ENCODE results near the gene BRME1.

The BRME1 gene

DNA sequence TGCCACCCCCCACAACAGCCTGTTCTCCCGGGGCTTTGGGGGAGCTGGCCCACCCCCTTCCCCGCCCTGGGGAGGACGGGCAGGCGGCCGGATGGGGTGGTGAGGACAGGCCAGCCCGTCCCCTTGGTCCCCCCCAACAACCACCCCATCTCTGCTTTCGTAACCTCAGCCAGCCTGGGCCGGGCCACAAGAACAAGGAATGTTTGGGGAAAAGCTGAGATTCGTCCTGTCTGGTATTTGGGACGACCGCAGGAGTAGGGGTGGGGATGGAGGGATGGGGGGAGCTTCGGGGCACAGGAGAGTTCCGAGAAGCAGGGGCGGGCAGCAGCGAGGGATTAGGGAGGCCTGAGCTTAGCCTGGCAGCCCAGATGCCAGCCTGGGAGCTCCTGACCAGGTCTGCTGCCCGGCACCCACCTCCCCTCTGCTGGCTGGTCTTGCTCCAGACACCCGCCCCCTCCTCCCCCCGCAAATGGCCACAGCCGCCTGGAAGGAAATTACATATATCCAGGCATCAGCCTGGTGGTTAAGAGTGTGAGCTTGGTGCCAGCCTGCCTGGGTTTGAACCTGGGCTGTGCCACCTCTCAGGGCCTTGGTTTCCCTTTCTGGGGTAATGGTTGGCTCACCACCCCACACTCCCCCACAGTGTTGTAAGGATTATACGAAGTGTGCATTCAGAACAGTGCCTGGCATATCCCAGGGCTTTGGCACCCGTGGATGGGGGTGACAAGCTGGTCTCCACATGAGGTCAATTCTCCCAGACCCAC is 32.6 kb upstream of the BRME1 start, which contains the start of gene PODNL1:
TSS of gene PODNL1 (minus strand) at position 117 of the 764 bp plus-strand sequence. CDS start 236 bp downstream, outside the sequence.
- Histone ChIP-seq H3K4me1 (ENCODE audit: control insufficient read depth in 5 of 5, insufficient read depth in 5 of 5, low read length in 5 of 5) (peaks cover 0 to 13% (median 0%) of the 10 kb centered on the region in 5 donors), H3K9me3 (ENCODE audit: control insufficient read depth in 5 of 5, low read length in 5 of 5) (no peaks in the 10 kb centered on the region), H3K9ac (ENCODE audit: low read length in 5 of 5) (no peak within 1 kb of the TSS), H3K27me3 (ENCODE audit: control insufficient read depth in 5 of 5, insufficient read depth in 4 of 5, low read length in 5 of 5) (peaks cover 5 to 33% (median 27%) of the 10 kb centered on the region in 5 donors), H3K4me3 (ENCODE audit: low read depth in 1 of 5, low read length in 5 of 5) (no peak within 1 kb of the TSS), H3K36me3 (ENCODE audit: control insufficient read depth in 5 of 5, insufficient read depth in 5 of 5, low read length in 5 of 5) (no peaks in the 10 kb centered on the region), H3K27ac (ENCODE audit: low read depth, low read length) (no peak within 1 kb of the TSS)

- Histone ChIP-seq H3K4me3 (ENCODE audit: low read depth in 1 of 5, low read length in 5 of 5) (no peak overlapping the region), H3K27me3 (ENCODE audit: control insufficient read depth in 5 of 5, insufficient read depth in 4 of 5, low read length in 5 of 5) (peaks cover 5 to 33% (median 27%) of the 10 kb centered on the region in 5 donors)
These were observed 31.8 kb upstream of the BRME1 start for GRCh38 chr19:13937479-13938300.

GRCh38 chr19:13935765-13936510 is 30.0 kb upstream of the BRME1 start:
- H3K27me3 ChIP-seq (ENCODE audit: control insufficient read depth in 5 of 5, insufficient read depth in 4 of 5, low read length in 5 of 5): peaks cover 5 to 33% (median 27%) of the 10 kb centered on the region in 5 donors
- H3K9ac ChIP-seq (ENCODE audit: low read length in 5 of 5): no peak overlapping the region
- peaks cover 0 to 13% (median 0%) of the 10 kb centered on the region in 5 donors for H3K4me1 ChIP-seq (ENCODE audit: control insufficient read depth in 5 of 5, insufficient read depth in 5 of 5, low read length in 5 of 5)
- H3K27ac ChIP-seq (ENCODE audit: low read depth, low read length): no peak overlapping the region
- no peak overlapping the region for H3K4me3 ChIP-seq (ENCODE audit: low read depth in 1 of 5, low read length in 5 of 5)
- H3K9me3 ChIP-seq (ENCODE audit: control insufficient read depth in 5 of 5, low read length in 5 of 5): no peaks in the 10 kb centered on the region
- H3K36me3 ChIP-seq (ENCODE audit: control insufficient read depth in 5 of 5, insufficient read depth in 5 of 5, low read length in 5 of 5): peaks cover 0 to 5% (median 5%) of the 10 kb centered on the region in 5 donors

More at GRCh38 chr19:13937479-13938300, 31.8 kb upstream of the BRME1 start:
- Histone ChIP-seq H3K27ac (ENCODE audit: low read depth, low read length) (no peak overlapping the region), H3K4me1 (ENCODE audit: control insufficient read depth in 5 of 5, insufficient read depth in 5 of 5, low read length in 5 of 5) (peaks cover 0 to 13% (median 0%) of the 10 kb centered on the region in 5 donors), H3K9me3 (ENCODE audit: control insufficient read depth in 5 of 5, low read length in 5 of 5) (no peaks in the 10 kb centered on the region), H3K36me3 (ENCODE audit: control insufficient read depth in 5 of 5, insufficient read depth in 5 of 5, low read length in 5 of 5) (no peaks in the 10 kb centered on the region), H3K9ac (ENCODE audit: low read length in 5 of 5) (no peak overlapping the region)

DNA sequence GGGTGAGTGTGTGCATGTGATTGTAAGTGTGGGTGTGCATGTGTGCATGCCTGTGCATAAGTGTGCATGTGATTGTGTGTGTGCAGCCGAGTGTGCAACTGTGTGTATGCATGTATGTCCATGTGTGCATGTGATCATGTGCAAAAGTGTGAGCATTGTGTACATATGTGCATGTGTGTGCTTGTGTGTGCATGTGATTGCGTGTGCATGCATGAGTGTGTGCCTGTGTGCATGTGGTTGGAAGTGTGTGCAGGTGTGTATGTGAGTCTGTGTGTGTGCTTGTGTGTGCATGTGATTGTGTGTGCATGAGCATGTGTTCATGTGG is 28.8 kb upstream of the BRME1 start:
- H3K9me3 ChIP-seq (ENCODE audit: control insufficient read depth in 5 of 5, low read length in 5 of 5): no peaks in the 10 kb centered on the region
- no peak overlapping the region for H3K4me3 ChIP-seq (ENCODE audit: low read depth in 1 of 5, low read length in 5 of 5)
- peaks cover 0 to 16% (median 13%) of the 10 kb centered on the region in 5 donors for H3K36me3 ChIP-seq (ENCODE audit: control insufficient read depth in 5 of 5, insufficient read depth in 5 of 5, low read length in 5 of 5)
- peaks cover 0 to 13% (median 0%) of the 10 kb centered on the region in 5 donors for H3K4me1 ChIP-seq (ENCODE audit: control insufficient read depth in 5 of 5, insufficient read depth in 5 of 5, low read length in 5 of 5)
- H3K27ac ChIP-seq (ENCODE audit: low read depth, low read length): no peak overlapping the region
- no peak overlapping the region for H3K9ac ChIP-seq (ENCODE audit: low read length in 5 of 5)
- H3K27me3 ChIP-seq (ENCODE audit: control insufficient read depth in 5 of 5, insufficient read depth in 4 of 5, low read length in 5 of 5): peaks cover 5 to 33% (median 27%) of the 10 kb centered on the region in 5 donors

DNA sequence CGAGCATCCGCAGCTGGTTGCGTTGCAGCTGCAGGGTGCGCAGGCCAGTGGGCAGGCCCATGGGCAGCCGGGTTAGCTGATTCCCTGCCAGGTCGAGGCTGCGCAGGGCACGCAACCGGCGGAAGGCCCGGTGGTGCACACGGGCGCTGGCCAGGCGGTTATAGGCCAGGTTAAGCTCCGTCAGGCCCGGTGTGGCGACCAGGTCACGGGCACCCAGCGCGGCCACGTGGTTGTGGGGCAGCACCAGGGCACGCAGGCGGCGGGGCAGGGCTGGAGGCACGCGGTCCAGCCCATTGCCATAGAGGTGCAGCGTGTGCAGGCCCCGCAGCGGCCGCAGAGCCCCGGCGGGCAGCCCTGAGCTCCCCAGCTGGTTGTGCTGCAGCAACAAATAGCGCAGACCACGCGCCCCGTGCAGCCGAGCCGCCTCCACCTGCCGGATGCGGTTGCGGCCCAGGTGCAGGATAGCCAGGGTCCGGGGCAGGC is 27.0 kb upstream of the BRME1 start:
- Histone ChIP-seq H3K36me3 (ENCODE audit: control insufficient read depth in 5 of 5, insufficient read depth in 5 of 5, low read length in 5 of 5) (peaks cover 0 to 26% (median 18%) of the 10 kb centered on the region in 5 donors), H3K27ac (ENCODE audit: low read depth, low read length) (no peak overlapping the region), H3K9ac (ENCODE audit: low read length in 5 of 5) (no peak overlapping the region), H3K4me1 (ENCODE audit: control insufficient read depth in 5 of 5, insufficient read depth in 5 of 5, low read length in 5 of 5) (peaks cover 0 to 6% (median 0%) of the 10 kb centered on the region in 5 donors), H3K27me3 (ENCODE audit: control insufficient read depth in 5 of 5, insufficient read depth in 4 of 5, low read length in 5 of 5) (peaks cover 4 to 29% (median 22%) of the 10 kb centered on the region in 5 donors), H3K4me3 (ENCODE audit: low read depth in 1 of 5, low read length in 5 of 5) (no peak overlapping the region), H3K9me3 (ENCODE audit: control insufficient read depth in 5 of 5, low read length in 5 of 5) (no peaks in the 10 kb centered on the region)

DNA sequence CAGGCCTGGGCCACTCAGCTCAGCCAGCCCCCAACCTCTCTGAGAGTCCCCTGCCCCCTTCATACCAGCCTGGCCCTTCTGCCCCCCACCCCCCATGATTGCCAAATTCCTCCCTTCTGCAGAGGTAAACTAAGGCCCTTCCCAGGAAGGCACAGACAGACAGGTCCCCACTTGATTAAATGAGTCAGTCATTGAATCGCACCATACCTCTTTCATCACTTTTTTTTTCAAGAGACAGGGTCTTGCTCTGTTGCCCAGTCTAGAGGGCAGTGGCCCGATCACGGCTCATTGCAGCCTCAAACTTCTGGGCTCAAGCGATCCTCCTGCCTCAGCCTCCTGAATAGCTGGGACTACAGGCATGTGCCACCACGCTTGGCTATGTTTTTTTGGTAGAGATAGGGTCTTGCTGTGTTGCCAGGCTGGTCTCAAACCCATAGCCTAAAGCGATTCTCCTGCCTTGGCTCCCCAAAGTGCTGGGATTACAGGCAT is 26.3 kb upstream of the BRME1 start:
- Histone ChIP-seq H3K9ac (ENCODE audit: low read length in 5 of 5) (no peak overlapping the region), H3K27me3 (ENCODE audit: control insufficient read depth in 5 of 5, insufficient read depth in 4 of 5, low read length in 5 of 5) (peaks cover 0 to 21% (median 15%) of the 10 kb centered on the region in 5 donors), H3K4me3 (ENCODE audit: low read depth in 1 of 5, low read length in 5 of 5) (no peak overlapping the region), H3K4me1 (ENCODE audit: control insufficient read depth in 5 of 5, insufficient read depth in 5 of 5, low read length in 5 of 5) (peaks cover 0 to 1% (median 0%) of the 10 kb centered on the region in 5 donors), H3K27ac (ENCODE audit: low read depth, low read length) (no peak overlapping the region), H3K9me3 (ENCODE audit: control insufficient read depth in 5 of 5, low read length in 5 of 5) (no peaks in the 10 kb centered on the region), H3K36me3 (ENCODE audit: control insufficient read depth in 5 of 5, insufficient read depth in 5 of 5, low read length in 5 of 5) (peaks cover 0 to 31% (median 22%) of the 10 kb centered on the region in 5 donors)

DNA sequence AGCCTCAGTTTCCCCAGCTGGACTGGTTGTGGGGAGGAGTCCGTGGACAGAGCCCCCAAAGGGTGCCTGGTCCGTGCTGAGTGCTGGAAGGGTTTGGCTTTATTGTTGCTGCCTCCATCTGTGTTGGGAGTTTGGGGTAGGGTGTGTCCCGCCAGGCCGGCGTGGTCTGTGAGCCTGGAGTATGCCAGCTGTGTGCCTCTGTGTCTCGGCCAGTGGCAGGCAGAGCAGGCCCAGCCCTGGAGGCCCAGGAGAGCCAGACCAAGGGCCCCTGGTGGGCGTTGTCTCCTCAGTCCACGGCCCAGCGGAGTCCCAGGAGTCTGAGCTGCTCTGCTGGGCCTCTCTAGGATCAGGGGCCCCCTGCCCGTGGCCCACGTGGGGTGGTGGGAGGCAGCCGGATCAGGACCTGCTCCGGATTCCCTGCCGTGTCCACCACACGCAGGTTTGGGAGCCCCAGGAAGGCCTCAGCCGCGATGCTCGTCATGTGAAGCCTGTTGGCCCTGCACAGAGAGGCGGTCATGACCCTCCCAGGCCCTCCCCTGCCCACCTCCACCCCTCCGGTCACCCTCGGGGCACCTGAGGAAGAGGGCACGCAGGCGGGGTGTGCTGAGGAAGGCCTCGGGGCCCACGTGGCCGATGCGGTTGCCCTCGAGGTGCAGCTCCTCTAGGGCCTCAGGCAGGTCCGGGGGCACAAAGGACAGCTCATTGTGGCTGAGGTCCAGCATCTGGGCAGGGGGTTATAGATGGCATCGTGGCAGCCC is 25.7 kb upstream of the BRME1 start:
- Histone ChIP-seq H3K9ac (ENCODE audit: low read length in 5 of 5) (no peak overlapping the region), H3K27ac (ENCODE audit: low read depth, low read length) (no peak overlapping the region), H3K9me3 (ENCODE audit: control insufficient read depth in 5 of 5, low read length in 5 of 5) (no peaks in the 10 kb centered on the region), H3K4me1 (ENCODE audit: control insufficient read depth in 5 of 5, insufficient read depth in 5 of 5, low read length in 5 of 5) (peaks cover 0 to 7% (median 6%) of the 10 kb centered on the region in 5 donors), H3K36me3 (ENCODE audit: control insufficient read depth in 5 of 5, insufficient read depth in 5 of 5, low read length in 5 of 5) (peaks cover 0 to 37% (median 28%) of the 10 kb centered on the region in 5 donors), H3K4me3 (ENCODE audit: low read depth in 1 of 5, low read length in 5 of 5) (no peak overlapping the region), H3K27me3 (ENCODE audit: control insufficient read depth in 5 of 5, insufficient read depth in 4 of 5, low read length in 5 of 5) (peaks cover 0 to 21% (median 15%) of the 10 kb centered on the region in 5 donors)

- no peak overlapping the region for H3K27ac ChIP-seq (ENCODE audit: low read depth, low read length)
- no peak overlapping the region for H3K4me3 ChIP-seq (ENCODE audit: low read depth in 1 of 5, low read length in 5 of 5)
- peaks cover 0 to 12% (median 10%) of the 10 kb centered on the region in 5 donors for H3K4me1 ChIP-seq (ENCODE audit: control insufficient read depth in 5 of 5, insufficient read depth in 5 of 5, low read length in 5 of 5)
- H3K36me3 ChIP-seq (ENCODE audit: control insufficient read depth in 5 of 5, insufficient read depth in 5 of 5, low read length in 5 of 5): peaks cover 0 to 44% (median 30%) of the 10 kb centered on the region in 5 donors
- peaks cover 0 to 15% (median 6%) of the 10 kb centered on the region in 5 donors for H3K27me3 ChIP-seq (ENCODE audit: control insufficient read depth in 5 of 5, insufficient read depth in 4 of 5, low read length in 5 of 5)
- no peaks in the 10 kb centered on the region for H3K9me3 ChIP-seq (ENCODE audit: control insufficient read depth in 5 of 5, low read length in 5 of 5)
- H3K9ac ChIP-seq (ENCODE audit: low read length in 5 of 5): no peak overlapping the region
These were observed 24.5 kb upstream of the BRME1 start for GRCh38 chr19:13930402-13930801.

DNA sequence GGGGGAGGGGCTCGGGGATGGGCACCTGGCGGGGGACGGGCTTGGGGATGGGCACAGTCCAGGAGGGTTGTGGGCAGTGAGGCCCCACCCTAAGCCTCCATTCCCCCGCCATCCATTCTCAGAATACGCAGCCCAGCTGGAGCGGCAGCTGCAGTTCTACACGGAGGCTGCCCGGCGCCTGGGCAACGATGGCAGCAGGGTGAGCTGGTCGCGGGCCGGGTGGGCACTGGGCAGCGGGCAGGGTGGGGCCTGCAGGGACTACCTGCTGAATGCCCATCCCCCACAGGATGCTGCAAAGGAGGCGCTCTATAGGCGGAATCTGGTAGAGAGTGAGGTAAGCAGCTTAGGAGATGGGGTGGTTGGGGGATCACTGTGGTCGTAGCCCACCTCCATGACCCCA is 24.0 kb upstream of the BRME1 start:
- Histone ChIP-seq H3K9me3 (ENCODE audit: control insufficient read depth in 5 of 5, low read length in 5 of 5) (no peaks in the 10 kb centered on the region), H3K4me3 (ENCODE audit: low read depth in 1 of 5, low read length in 5 of 5) (no peak overlapping the region), H3K9ac (ENCODE audit: low read length in 5 of 5) (no peak overlapping the region), H3K27ac (ENCODE audit: low read depth, low read length) (no peak overlapping the region), H3K4me1 (ENCODE audit: control insufficient read depth in 5 of 5, insufficient read depth in 5 of 5, low read length in 5 of 5) (peaks cover 0 to 12% (median 10%) of the 10 kb centered on the region in 5 donors), H3K36me3 (ENCODE audit: control insufficient read depth in 5 of 5, insufficient read depth in 5 of 5, low read length in 5 of 5) (peaks cover 0 to 47% (median 32%) of the 10 kb centered on the region in 5 donors), H3K27me3 (ENCODE audit: control insufficient read depth in 5 of 5, insufficient read depth in 4 of 5, low read length in 5 of 5) (peaks cover 0 to 14% (median 6%) of the 10 kb centered on the region in 5 donors)
